Cardiac septum (tissue), 1 donor: ENCODE measurements around the gene GLYATL1. TPM values are rescaled to one million over a fixed set of nuclear protein-coding genes. Genes with fewer than 3 reads are reported as not detected.

ENCODE experiments used
- DNase-seq: peaks from one replicate; pipeline ENCODE4 v3.0.0-alpha.2; 2020; ENCODE audit warnings: low spot score
- intact Hi-C: fragments of 100-400 bp; cut with DNase I; formaldehyde crosslinking; loops from one replicate; pipeline ENCODE4 v1.14.0; 2022
- long read RNA-seq: library from polyadenylated mRNA; unstranded; transcript quantifications from one replicate; pipeline ENCODE4 v2.0.0, GENCODE V29; 2021
- total RNA-seq: library from RNA; stranded (reverse); fragmentation: NEBNext Ultra II Directional; extraction: Animal tissue kit (Norgen Biotek cat#: 25700); gene quantifications from one replicate; pipeline ENCODE4 v1.2.1, GENCODE V29; 2021
- donor health status: DM: no; HTN: no; CAD: no.

Gene GLYATL1, protein sequence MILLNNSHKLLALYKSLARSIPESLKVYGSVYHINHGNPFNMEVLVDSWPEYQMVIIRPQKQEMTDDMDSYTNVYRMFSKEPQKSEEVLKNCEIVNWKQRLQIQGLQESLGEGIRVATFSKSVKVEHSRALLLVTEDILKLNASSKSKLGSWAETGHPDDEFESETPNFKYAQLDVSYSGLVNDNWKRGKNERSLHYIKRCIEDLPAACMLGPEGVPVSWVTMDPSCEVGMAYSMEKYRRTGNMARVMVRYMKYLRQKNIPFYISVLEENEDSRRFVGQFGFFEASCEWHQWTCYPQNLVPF
- not detected for total RNA-seq
- long read RNA-seq = 0 reads

DNA sequence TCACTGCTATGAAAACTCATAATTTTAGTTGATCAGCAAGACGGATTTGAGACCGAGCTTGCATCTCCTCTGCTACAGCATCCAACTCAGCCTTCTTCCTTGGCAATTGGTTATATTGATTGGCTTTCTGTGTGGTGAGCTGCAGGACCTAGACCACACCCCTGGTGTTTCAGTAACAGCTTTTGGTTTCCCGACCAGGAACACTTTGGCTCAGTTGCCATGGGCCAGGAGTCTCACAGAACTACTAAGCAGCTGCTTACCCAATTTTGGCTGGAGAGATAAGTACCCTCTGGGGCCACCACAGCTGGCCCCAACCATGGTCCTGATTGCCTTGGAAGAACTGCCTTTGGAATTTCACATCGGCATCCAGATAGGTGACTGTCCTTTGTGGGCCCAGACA lies at the start of gene GLYATL1:
TSS of gene GLYATL1 (plus strand) at position 212 of the 400 bp plus-strand sequence. CDS start 7,600 bp downstream, outside the sequence.
- DNase-seq = no peak
- intact Hi-C loops = no loop called here

DNA sequence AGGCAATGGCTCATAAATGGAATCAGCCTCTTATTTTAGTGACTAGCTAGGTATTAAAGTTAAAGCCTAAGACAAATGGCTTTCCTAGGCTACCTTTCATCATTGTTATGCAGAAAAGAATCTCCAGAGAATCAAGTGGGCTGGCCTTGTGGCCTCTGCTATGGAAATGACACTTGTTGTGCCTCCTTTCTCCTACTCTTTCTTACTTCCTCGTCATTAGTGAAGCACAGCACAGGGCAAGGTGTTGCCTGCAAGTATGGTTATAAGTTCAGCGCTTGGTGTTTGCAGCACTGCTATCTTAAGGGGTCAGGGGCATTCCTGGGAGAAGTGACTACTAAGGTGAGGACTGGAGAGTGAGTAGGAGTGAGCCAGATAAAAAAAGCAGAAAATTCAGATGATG lies 45.4 kb upstream of the GLYATL1 start:
- no peak for DNase-seq
- intact Hi-C loops = no loop called here

GRCh38 chr11:58898106-58898505 lies 41.2 kb upstream of the GLYATL1 start:
- intact Hi-C loops = no loop called here
- no peak for DNase-seq

DNA sequence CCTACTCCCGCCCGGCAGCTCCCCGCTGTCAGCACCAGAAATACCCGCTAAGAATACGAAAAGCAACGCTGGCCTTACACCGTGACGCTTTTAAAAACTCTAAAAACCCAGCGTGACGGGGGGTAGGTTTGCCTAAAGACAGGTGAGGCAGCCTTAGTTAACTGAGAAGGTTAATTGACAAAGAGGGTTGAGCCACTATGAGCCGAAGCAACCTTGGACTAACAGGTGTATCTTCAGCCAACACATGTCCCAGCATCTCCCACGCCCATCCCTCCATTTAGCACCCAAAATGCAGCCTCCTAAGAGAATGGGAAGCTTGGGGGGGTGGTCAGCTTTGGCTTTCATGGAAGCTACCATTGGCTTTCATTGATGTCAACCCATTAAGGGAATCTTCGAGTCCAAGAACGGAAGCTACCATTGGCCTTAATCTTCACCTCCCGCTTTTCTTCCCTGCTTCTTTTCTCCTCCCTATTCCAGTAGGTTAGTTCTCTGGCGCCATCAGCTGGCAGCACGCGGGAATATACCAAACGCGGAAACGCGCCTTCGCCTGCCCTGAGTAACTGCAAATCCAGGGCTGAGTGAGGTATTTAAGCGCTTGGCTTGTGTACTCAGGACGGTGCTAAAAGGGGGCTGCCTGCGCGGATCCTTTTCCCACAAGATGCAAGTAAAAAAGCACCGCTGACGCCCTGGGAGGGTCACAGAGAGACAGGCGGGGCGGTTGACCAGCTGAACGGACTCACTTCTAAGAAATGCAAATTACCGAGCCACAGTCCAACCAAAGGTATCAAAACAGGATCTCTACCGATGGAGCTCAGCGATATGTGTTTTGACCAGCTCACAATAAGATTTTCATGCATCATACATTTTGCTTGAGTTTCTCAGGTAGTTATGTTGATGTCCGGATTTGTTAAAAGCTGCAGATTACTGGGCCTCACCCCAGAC lies 38.5 kb upstream of the GLYATL1 start:
- intact Hi-C loops = no loop called here

DNA sequence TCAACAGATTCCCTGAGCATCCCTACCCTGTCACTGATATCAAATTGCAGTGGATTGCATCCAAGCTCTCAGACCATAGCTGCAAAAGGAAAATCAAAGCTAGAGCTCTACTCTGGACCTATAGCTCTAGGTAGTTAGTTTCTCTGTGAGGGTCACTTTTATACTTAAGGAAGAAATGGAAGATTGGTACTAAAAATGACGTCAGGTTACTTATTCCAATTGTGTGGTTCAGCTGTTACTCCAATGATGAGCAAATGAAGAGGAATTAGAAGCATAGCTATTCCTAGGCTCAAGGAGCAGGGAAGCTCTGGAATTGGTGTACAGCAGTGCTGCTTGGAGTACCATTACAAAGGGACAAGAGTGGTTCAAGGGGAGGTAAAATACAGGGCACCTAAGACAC lies 36.4 kb upstream of the GLYATL1 start:
- DNase-seq = no peak
- intact Hi-C loops = no loop called here

More for the DNA sequence above, 38.5 kb upstream of the GLYATL1 start:
- peak; percentile 77 for DNase-seq

- intact Hi-C loops = no loop called here
- no peak for DNase-seq
Measured at GRCh38 chr11:58905011-58905720, 34.1 kb upstream of the GLYATL1 start.

DNA sequence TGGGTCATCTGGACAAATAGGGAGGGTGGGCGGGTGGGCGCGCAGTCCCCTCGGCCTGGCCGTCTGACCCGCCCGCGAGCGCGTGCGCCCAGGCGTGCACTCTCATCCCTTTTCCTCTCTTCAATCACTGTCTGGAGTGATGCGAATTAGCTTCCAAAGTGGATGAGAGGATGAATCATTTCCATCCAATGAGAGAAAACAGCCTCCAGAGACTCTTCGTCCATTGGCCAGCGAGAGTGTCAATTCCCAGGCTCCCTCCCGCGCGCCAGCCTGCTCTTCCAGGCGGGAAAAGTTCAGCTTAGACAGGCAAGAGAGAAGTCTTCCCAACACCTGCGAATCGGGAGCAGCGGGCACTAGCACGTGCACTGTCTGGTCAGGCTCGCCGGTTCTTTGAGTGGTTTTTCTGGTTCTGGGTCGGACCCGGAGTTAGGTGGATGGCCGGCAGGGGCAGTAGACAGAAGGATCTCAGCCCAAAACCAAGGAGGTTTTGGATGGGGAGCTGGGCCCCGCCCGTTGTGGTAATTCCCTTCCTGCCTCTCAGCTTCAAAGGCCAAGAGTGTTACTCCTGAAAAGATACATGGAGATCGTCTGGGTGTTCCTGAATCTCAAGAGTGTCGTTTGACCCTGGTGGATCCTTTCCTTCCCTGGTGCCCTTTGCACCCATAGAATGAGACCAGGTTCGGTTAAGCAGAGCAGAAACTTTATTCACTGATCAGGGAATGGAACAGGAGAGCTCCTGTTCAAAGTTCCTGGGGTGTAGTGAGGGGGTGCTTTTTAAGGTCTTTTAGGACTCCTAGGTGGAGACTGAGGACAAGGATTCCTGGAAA lies 33.4 kb upstream of the GLYATL1 start:
- DNase-seq = no peak
- intact Hi-C loops = no loop called here

GRCh38 chr11:58907780-58908179 lies 31.5 kb upstream of the GLYATL1 start:
- intact Hi-C loops = no loop called here
- no peak for DNase-seq

DNA sequence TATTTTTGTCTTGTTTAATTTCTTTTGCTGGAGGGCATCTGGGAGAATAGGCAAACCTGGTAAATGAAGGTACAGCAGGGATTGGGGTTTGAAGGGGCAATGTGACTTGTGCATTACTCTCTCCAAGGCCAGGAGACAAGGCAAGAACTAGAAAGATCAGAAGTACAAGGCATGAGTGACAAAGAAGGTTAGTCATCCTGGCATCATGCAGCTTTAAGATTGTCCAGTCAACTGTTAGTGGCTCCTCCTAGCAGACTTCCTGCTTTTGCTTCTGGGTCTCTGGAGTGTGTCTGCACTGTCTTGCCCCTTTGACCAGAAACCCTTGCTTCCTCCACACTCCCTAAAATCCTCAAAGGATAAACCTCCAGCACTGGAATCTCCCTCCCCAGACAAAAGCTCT lies 27.2 kb upstream of the GLYATL1 start:
- DNase-seq = no peak
- intact Hi-C loops = no loop called here

- intact Hi-C loops = no loop called here
- DNase-seq = no peak
Measured at GRCh38 chr11:58913685-58914084, 25.6 kb upstream of the GLYATL1 start.

DNA sequence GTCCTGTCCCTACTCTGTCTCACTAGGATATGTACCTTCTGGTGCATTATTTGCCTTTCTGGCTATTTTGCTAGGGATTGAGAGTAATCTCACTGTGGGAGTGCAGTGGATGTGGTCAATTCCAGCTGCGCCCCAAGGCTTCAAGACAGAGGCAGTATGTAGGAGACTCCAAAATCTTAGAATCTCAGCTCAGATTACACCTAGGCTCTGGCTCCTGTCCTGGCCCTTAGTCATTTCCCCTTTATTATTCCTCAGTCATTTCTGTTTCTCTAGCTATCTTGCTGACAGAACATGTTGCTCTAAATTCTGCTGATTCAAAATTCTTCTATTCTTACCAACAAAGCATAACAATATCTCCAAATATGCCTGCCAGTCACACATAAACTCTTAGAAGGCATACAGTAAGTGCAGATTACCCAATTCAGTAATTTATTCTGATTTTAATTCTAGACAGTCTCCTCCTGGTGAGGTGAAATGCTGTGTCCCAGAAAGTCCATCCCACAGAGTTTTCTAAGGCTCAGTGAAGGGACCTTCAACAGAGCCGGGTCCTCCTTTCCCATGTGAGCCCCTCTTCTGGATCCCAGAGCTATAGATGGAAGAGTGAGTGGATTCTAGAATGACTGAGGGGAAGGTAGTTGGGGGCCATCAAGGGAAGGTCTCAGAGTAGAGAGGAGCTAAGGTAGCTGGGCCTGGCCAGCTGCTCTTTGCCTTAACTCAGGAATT lies 24.3 kb upstream of the GLYATL1 start:
- intact Hi-C loops = no loop called here
- DNase-seq = no peak

GRCh38 chr11:58916637-58917036 lies 22.7 kb upstream of the GLYATL1 start:
- intact Hi-C loops = no loop called here
- no peak for DNase-seq

DNA sequence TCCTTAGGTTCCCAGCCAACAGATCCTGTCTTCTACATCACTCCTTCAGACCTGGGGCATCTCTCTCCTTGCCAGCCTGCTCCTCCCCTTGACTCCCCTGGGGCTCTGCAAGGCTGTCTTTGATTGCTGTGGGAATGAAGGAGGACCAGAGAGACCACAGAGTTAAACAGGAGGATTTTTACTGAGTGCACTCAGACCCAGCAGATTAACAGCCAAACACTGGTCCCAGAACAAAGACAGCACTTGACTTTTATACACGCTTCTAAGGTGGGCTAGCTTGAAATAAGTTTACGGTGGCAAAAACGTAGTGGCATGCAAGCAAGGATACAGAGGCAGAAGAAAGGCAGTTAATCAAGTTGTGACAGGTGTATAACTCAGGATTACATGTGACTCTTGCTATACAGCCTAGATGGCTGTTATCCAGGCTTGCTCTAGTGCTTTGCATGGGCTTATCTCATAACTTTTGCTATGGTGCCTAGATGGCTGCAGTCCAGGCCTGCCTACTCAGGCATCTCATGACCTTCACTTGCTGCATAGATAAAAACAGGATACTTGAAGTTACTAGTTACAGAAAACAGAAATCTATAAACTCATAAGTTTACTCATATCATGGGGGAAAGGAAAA lies 22.0 kb upstream of the GLYATL1 start:
- intact Hi-C loops = no loop called here
- DNase-seq = no peak

GRCh38 chr11:58919561-58919960 lies 19.7 kb upstream of the GLYATL1 start:
- DNase-seq = no peak
- intact Hi-C loops = no loop called here

- intact Hi-C loops = no loop called here
- no peak for DNase-seq
Measured at GRCh38 chr11:58919980-58920379, 19.3 kb upstream of the GLYATL1 start.

DNA sequence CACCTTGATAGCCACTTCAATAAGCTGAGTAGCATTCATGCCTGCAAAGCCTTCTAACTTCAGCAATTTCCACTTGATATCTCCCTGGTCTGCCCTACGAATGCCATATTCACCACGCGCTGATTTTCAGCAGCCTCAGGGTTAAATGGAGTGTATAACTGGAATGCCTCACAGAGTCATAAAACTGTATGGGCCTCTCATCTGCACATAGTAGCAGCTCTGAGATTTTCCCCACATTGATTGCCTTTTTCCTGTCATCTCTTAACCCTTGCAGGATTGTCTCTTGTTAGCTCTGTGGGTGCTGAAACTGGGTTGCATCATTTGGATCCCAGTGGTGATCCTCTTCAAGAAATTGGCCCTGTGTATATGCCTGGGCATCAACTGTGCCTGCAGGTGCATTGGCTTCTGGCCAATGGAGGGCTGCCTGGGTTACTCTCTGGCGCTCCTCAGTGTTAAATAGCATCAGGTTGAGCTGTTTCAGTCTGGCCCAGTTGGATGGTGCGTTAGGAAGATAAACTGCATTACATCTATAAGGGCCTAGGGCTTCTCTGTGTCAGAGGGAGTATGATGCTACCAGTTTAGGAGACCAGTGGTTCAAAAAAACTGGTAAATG lies 17.4 kb upstream of the GLYATL1 start:
- no peak for DNase-seq
- intact Hi-C loops = no loop called here

DNA sequence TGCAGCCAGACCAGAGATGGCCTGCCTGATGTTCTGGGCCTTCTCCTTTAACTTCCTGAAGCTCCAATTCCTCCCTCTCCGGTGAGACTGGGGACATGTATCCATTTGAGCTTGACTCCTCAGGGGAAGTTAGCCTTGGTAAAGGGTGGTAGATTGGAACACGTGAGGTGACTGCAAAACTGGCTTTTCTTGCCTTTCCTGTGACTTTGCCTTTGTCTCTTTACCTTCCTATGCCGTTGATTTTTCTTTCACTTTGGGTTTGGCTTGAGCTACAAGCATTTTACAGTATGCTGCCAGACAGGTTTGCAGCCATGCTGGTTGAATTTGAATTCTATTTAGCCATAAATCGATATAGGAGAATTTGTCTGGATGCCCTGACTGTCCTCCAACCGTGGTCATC lies 16.8 kb upstream of the GLYATL1 start:
- DNase-seq = no peak
- intact Hi-C loops = no loop called here

DNA sequence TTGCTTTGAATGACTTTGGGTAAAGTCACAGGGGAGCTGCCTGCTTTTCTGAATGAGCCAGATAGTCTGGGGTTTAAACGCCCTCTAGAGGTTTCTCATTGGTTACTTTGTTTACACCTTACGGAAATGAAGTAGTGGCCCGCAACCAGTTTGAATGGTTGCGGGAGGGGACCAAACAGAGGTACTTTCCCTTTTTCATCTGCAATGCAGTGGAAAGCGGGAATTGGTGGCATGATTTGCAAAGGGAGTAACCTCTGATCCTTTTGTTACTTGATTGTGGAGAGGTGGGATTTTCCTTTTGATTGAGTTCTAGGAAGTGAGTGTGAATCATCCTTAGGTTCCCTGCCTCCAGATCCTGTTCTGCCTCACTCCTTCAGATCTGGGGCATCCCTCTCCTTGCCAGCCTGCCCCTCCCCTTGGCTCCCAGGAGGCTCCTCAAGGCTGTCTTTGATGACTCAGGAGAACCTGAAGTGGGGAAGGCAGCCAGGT lies 15.9 kb upstream of the GLYATL1 start:
- intact Hi-C loops = no loop called here

More for the DNA sequence above, 15.9 kb upstream of the GLYATL1 start:
- DNase-seq = no peak
